ENCODE data around the gene GNAZ. TPM values are rescaled to one million over a fixed set of nuclear protein-coding genes. Genes with fewer than 3 reads are reported as not detected.

Gene GNAZ
- total and polyA plus RNA-seq, 12 donors = 1.3 to 4.2 (median 2.3) TPM

DNA sequence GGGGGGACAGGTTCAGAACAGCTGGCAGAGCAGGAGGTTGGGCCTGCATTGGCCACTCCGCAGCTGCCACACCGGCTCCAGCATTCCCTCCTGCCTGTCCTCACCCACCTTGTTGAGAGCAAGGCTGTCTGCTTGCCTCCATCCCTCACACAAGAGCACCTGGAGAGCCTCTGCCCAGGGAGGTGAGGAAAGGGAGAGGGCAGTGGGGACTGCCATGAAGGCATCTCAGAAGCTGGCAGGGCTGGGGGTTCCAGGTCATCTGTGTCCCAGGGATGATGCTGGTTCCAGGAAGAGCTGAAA lies 44.4 kb downstream of the GNAZ start:
- H3K36me3 ChIP-seq = no peaks in the 10 kb centered on the region
- 96 to 100% methylated on average over 2 of the region's 2 CpGs for WGBS, 2 donors
- ATAC-seq = no peak
- no peaks in the 10 kb centered on the region for H3K9me3 ChIP-seq
- H3K4me1 ChIP-seq = peaks cover 0 to 50% (median 17%) of the 10 kb centered on the region in 9 donors
- no peak overlapping the region for H3K4me3 ChIP-seq
- H3K27ac ChIP-seq = no peak overlapping the region
- DNase-seq = no peak
- peaks cover 0 to 5% (median 0%) of the 10 kb centered on the region in 7 donors for H3K27me3 ChIP-seq
- TF ChIP-seq, protein P1, sequence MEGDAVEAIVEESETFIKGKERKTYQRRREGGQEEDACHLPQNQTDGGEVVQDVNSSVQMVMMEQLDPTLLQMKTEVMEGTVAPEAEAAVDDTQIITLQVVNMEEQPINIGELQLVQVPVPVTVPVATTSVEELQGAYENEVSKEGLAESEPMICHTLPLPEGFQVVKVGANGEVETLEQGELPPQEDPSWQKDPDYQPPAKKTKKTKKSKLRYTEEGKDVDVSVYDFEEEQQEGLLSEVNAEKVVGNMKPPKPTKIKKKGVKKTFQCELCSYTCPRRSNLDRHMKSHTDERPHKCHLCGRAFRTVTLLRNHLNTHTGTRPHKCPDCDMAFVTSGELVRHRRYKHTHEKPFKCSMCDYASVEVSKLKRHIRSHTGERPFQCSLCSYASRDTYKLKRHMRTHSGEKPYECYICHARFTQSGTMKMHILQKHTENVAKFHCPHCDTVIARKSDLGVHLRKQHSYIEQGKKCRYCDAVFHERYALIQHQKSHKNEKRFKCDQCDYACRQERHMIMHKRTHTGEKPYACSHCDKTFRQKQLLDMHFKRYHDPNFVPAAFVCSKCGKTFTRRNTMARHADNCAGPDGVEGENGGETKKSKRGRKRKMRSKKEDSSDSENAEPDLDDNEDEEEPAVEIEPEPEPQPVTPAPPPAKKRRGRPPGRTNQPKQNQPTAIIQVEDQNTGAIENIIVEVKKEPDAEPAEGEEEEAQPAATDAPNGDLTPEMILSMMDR (IDR thresholded peaks at IDR 0.05) = no peak
- intact Hi-C loops (cut with DNase I) = loop anchor here in 2 of 10 donors (5.0 to 10.0 kb wide), 2 partner anchors 80 to 137 kb away; no protein-coding TSS in a partner anchor

DNA sequence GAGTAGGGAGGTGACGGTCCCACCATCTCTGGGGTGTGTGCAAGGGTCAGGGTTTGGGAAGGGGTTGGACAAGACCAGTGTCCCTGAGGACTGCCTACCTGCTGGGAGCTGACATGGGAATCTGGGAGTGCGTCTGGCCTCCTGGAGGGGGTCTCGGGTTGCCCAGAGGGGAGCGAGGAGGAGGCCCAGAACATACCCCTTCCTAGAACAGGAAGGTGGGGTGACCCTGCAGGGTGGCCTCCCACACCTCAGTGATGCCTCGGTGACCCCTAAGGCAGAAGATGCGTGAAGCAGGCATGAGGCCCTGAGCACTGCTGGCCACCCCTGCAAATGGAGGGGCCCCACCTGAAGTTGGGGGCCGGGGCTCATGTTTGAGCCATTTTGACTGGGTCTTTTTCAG lies 45.0 kb downstream of the GNAZ start:
- intact Hi-C loops (cut with DNase I) = loop anchor here in 1 of 10 donors (10.0 kb wide), 1 partner anchor 81 kb away; no protein-coding TSS in a partner anchor
- no peak for ATAC-seq

DNA sequence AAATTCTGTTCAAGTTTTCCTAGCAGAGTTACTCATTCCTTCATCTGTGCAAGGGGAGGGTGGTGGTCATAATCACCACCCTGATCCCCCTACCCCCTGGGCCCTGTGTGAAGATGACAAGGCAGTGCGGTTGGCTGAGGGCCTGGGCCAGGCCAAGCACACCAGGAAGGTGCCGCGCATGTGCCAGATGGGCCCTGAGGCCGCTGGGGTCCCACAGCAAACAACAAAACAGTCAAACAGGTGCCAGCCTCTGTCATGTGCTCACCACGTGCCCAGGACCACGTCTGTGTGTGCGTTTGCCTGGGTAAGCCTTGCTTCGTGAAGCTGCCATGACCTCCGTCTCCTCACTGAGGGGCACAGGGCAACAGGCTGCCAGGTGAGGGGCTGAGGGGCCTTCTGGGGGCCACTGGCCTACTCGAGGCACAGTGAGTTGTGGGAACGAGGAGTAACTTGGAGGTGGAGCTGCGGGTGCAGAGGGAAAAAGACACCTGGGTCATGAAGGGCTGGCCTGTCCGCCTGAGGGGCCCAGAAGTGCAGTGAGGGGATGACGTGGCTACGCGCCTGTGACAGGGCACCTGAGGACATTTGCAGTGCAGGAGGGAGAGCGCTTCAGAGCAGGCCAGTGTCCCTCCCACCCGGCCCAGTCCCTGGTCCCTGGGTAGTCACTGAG lies 45.6 kb downstream of the GNAZ start:
- Histone ChIP-seq H3K27me3 (peaks cover 0 to 5% (median 0%) of the 10 kb centered on the region in 7 donors), H3K36me3 (no peaks in the 10 kb centered on the region), H3K9me3 (no peaks in the 10 kb centered on the region), H3K27ac (no peak overlapping the region), H3K4me3 (no peak overlapping the region), H3K4me1 (peaks cover 0 to 41% (median 18%) of the 10 kb centered on the region in 9 donors)
- no peak for DNase-seq
- TF ChIP-seq, protein P1 (IDR thresholded peaks at IDR 0.05) = no peak
- no peak for ATAC-seq
- WGBS, 2 donors = 95 to 96% methylated on average over 18 of the region's 18 CpGs
- intact Hi-C loops (cut with DNase I) = loop anchor here in 1 of 10 donors (10.0 kb wide), 1 partner anchor 81 kb away; no protein-coding TSS in a partner anchor

More for the DNA sequence above, 45.0 kb downstream of the GNAZ start:
- peaks cover 0 to 47% (median 18%) of the 10 kb centered on the region in 9 donors for H3K4me1 ChIP-seq
- TF ChIP-seq, protein P1 (IDR thresholded peaks at IDR 0.05) = no peak
- H3K36me3 ChIP-seq = no peaks in the 10 kb centered on the region
- H3K4me3 ChIP-seq = no peak overlapping the region
- no peak for DNase-seq
- peaks cover 0 to 5% (median 0%) of the 10 kb centered on the region in 7 donors for H3K27me3 ChIP-seq
- WGBS, 2 donors = 95 to 97% methylated on average over 7 of the region's 7 CpGs
- H3K27ac ChIP-seq = no peak overlapping the region
- H3K9me3 ChIP-seq = no peaks in the 10 kb centered on the region

GRCh38 chr22:23116506-23117263 lies 46.4 kb downstream of the GNAZ start:
- H3K4me1 ChIP-seq = peaks cover 0 to 41% (median 18%) of the 10 kb centered on the region in 9 donors
- intact Hi-C loops (cut with DNase I) = loop anchor here in 1 of 10 donors (10.0 kb wide), 1 partner anchor 82 kb away; no protein-coding TSS in a partner anchor
- 89 to 91% methylated on average over 10 of the region's 10 CpGs for WGBS, 2 donors
- no peak overlapping the region for H3K4me3 ChIP-seq
- no peak for ATAC-seq
- no peaks in the 10 kb centered on the region for H3K9me3 ChIP-seq
- DNase-seq = no peak
- TF ChIP-seq, protein P1 (IDR thresholded peaks at IDR 0.05) = no peak
- H3K27ac ChIP-seq = no peak overlapping the region
- peaks cover 0 to 5% (median 0%) of the 10 kb centered on the region in 7 donors for H3K27me3 ChIP-seq
- H3K36me3 ChIP-seq = no peaks in the 10 kb centered on the region
